ENCODE data around the gene TTC7B. TPM values are rescaled to one million over a fixed set of nuclear protein-coding genes. Genes with fewer than 3 reads are reported as not detected.
"Not testable (repeated sequence)": the region's sequence is repeated elsewhere in the genome, so short reads cannot be mapped to it uniquely, and the experiment has no call there.

TTC7B gene
- total RNA-seq, 2 donors from 2014 or later, result 25.0 to 40.7 TPM

DNA sequence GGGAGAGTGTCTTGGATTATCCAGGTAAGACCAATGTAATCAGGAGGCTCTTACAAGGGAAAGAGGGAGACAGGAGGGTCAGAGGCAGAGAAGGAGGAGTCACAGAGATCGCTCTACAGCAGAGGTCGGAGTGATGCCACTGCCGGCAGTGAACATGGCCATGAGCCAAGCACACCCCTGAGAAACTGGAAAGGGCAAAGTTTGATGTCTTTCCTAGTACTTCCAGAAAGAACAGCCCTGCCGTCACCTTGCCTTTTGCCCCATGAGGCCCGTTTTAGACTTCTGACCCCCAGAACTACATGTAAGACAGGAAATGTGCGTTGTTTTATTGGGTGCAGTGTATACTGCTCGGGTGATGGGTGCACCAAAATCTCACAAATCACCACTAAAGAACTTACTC is 285.7 kb downstream of the TTC7B start:
- 75% methylated on average over 7 of the region's 7 CpGs for WGBS
- Histone ChIP-seq H3K4me1 (replicated peaks) (no peaks in the 10 kb centered on the region), H3K27me3 (replicated peaks; ENCODE audit: insufficient read depth) (no peaks in the 10 kb centered on the region), H3K36me3 (no peaks in the 10 kb centered on the region), H3K9me3 (no peaks in the 10 kb centered on the region), H3K27ac (no peak overlapping the region), H3K4me3 (no peak overlapping the region)
- intact Hi-C loops (cut with DNase I), result no loop called here
- no peak for DNase-seq (ENCODE audit: low spot score)
- TF ChIP-seq POLR2AphosphoS5 (IDR thresholded peaks at IDR 0.05), result no peak
- no peak for TF ChIP-seq POLR2A (IDR thresholded peaks at IDR 0.05)
- TF ChIP-seq, protein P1, sequence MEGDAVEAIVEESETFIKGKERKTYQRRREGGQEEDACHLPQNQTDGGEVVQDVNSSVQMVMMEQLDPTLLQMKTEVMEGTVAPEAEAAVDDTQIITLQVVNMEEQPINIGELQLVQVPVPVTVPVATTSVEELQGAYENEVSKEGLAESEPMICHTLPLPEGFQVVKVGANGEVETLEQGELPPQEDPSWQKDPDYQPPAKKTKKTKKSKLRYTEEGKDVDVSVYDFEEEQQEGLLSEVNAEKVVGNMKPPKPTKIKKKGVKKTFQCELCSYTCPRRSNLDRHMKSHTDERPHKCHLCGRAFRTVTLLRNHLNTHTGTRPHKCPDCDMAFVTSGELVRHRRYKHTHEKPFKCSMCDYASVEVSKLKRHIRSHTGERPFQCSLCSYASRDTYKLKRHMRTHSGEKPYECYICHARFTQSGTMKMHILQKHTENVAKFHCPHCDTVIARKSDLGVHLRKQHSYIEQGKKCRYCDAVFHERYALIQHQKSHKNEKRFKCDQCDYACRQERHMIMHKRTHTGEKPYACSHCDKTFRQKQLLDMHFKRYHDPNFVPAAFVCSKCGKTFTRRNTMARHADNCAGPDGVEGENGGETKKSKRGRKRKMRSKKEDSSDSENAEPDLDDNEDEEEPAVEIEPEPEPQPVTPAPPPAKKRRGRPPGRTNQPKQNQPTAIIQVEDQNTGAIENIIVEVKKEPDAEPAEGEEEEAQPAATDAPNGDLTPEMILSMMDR (IDR thresholded peaks at IDR 0.05), result no peak

DNA sequence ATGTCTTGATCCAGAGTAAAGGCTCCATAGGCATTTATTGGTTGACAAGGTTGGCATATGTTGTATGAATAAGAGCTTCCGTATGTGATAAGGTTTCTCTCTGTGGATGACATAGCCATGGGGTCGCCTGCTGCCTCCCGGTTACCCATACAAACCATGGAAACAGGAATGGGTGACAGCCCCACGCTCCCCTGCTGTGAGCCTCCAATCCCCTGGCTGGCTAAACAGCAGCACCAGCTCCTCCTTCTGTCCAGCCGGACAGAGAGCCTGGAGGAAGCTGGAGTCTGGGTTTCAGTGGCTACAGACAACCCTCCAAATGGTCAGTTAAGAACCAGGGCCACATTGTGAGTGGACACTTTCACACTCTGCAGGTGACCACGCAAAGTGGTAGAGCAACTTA is 288.3 kb downstream of the TTC7B start:
- Histone ChIP-seq H3K4me1 (replicated peaks) (no peaks in the 10 kb centered on the region), H3K27me3 (replicated peaks; ENCODE audit: insufficient read depth) (no peaks in the 10 kb centered on the region), H3K4me3 (no peak overlapping the region), H3K36me3 (no peaks in the 10 kb centered on the region), H3K27ac (no peak overlapping the region), H3K9me3 (no peaks in the 10 kb centered on the region)
- intact Hi-C loops (cut with DNase I), result no loop called here
- TF ChIP-seq, protein P1 (IDR thresholded peaks at IDR 0.05), result no peak
- TF ChIP-seq POLR2AphosphoS5 (IDR thresholded peaks at IDR 0.05) (no peak), POLR2A (IDR thresholded peaks at IDR 0.05) (no peak)
- DNase-seq (ENCODE audit: low spot score), result no peak
- WGBS, result 96% methylated on average over 6 of the region's 6 CpGs

DNA sequence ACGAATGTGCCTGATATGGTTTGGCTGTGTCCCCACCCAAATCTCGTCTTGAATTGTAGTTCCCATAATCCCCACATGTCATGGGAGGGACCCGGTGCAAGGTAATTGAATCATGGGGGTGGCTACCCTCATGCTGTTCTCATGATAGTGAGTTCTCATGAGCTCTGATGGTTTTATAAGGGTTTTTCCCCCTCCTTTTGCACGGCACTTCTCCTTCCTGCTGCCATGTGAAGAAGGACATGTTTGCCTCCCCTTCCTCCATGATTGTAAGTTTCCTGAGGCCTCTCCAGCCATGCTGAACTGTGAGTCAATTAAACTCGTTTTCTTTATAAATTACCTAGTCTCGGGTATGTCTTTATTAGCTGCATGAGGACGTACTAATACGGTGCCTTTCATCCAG is 289.7 kb downstream of the TTC7B start:
- 94% methylated on average over 8 of the region's 8 CpGs for WGBS
- H3K9me3 ChIP-seq; H3K27me3 ChIP-seq (replicated peaks; ENCODE audit: insufficient read depth); H3K27ac ChIP-seq; DNase-seq (ENCODE audit: low spot score); H3K4me3 ChIP-seq; H3K4me1 ChIP-seq (replicated peaks); intact Hi-C loops (cut with DNase I); H3K36me3 ChIP-seq: not testable (repeated sequence)

DNA sequence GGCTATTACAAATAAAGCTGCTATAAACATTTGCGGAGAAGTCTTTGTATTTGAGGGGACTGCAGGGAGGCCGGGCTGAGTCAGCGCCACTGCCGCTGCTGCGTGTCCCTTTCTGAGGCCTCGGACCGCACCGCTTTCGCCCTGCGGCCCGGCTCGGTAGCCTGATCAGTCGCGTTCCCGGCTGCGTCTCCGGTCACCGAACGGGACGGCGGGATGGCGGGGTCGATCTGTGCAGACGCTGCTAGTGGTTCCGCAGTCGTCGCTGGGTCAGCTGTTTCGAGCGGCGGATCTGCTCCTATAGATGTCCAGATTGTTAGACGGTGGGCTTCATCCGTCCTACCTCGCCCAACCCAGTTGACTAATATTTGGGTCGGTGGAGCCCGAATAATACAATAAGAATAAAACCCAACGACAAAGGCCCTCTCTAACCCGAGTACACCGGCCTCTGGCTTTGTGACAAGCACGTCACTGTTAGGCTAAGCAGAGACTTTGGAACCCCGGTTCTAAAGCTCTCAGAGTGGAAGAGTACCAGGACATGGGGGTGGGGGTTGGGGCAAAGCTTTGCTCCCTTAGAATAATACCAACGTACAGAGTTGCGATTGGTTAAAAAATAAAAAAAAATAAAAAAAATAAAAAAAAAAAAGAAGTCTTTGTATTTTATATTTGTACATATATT is 290.7 kb downstream of the TTC7B start:
- H3K36me3 ChIP-seq; intact Hi-C loops (cut with DNase I); H3K4me3 ChIP-seq; DNase-seq (ENCODE audit: low spot score); H3K27ac ChIP-seq; H3K9me3 ChIP-seq; H3K27me3 ChIP-seq (replicated peaks; ENCODE audit: insufficient read depth): not testable (repeated sequence)
- peaks cover 15% of the 10 kb centered on the region for H3K4me1 ChIP-seq (replicated peaks)
- 75% methylated on average over 27 of the region's 42 CpGs for WGBS

DNA sequence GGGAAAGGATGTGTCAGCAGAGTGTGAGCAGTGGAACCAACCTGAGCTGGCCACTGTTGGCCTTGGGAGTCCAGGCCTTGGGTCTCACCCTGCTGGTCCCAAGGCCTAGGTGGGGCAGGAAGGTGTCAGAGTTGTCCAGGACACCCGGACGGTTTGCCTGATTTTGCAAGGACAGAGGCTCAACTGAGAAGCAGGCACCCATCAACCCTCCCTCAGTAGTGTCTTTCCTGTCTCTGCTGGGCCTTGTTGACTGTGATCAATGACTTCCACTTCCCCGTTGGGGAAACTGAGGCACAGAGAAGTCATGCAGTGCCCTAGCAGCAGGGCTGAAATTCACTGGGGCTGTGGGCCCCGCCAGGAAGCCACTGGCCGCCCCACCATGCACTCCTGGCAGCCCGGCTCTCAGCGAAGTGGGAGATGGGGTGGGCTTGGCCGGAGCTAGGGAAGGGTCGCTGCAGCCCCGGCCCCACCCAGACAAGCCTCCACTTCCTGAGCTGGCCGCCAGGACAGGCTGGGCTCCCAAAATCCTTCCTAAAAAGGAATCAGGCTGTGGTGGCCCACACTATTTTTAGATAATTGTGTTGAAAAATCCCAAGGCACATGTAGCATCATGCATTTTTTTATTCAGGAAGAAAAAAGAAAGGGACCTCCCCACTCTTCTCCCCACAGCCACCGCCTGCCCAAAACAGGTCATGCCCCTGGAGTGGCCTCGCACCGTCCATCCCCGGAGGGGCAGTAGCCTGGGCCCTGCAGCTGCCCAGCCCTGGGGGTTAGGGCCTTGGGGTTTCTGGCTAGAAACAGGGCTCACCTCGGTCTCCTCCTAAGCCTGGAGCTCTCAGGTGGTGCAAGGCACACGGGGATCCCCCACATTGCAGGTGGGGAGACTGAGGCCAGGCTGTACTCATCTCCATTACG is 292.0 kb downstream of the TTC7B start:
- Histone ChIP-seq H3K36me3 (no peaks in the 10 kb centered on the region), H3K9me3 (no peaks in the 10 kb centered on the region), H3K4me3 (no peak overlapping the region), H3K27ac (no peak overlapping the region), H3K27me3 (replicated peaks; ENCODE audit: insufficient read depth) (no peaks in the 10 kb centered on the region), H3K4me1 (replicated peaks) (peaks cover 15% of the 10 kb centered on the region)
- 84% methylated on average over 18 of the region's 18 CpGs for WGBS
- no peak for TF ChIP-seq POLR2AphosphoS5 (IDR thresholded peaks at IDR 0.05)
- DNase-seq (ENCODE audit: low spot score), result no peak
- intact Hi-C loops (cut with DNase I), result loop anchor here (2.0 to 5.0 kb wide), 2 partner anchors 127 to 173 kb away; partner anchors contain the start of gene CALM1

DNA sequence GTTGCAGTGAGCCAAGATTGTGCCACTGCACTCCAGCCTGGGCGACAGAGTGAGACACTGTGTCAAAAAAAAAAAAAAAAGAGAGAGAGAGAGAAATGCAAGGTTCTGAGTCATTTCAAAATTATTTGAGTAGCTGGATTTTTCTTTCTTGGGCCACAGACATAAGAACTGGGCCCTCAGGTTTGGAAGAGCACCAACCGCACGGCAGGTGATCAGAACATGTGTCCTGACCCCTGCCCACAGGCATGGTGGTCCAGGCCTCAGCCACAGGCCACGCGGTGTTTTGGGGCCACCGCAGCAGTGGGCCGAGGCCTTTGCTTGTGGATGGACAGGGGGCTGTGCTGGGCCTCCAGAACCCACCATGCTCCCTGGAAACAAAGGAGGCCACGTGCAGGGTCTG is 292.7 kb downstream of the TTC7B start:
- Histone ChIP-seq H3K9me3 (no peaks in the 10 kb centered on the region), H3K4me1 (replicated peaks) (peaks cover 20% of the 10 kb centered on the region), H3K27me3 (replicated peaks; ENCODE audit: insufficient read depth) (no peaks in the 10 kb centered on the region), H3K36me3 (no peaks in the 10 kb centered on the region), H3K4me3 (no peak overlapping the region), H3K27ac (no peak overlapping the region)
- WGBS, result 86% methylated on average over 8 of the region's 8 CpGs
- no peak for TF ChIP-seq POLR2AphosphoS5 (IDR thresholded peaks at IDR 0.05)
- TF ChIP-seq POLR2A (IDR thresholded peaks at IDR 0.05), result no peak
- TF ChIP-seq, protein P1 (IDR thresholded peaks at IDR 0.05), result no peak
- no peak for DNase-seq (ENCODE audit: low spot score)
- intact Hi-C loops (cut with DNase I), result loop anchor here (2.0 to 5.0 kb wide), 2 partner anchors 126 to 173 kb away; partner anchors contain the start of gene CALM1

Measured in prostate gland (tissue), 2 donors.